GM23248 (cell line): Measurements from ENCODE around the gene PAK2.

Experiments
- EZH2 ChIP-seq: fragments of 200-600 bp; sonication (generic); IDR thresholded peaks from 2 replicates; pipeline ENCODE4 v1.6.1; 2018; ENCODE audit warnings: antibody characterized with exemption, mild to moderate bottlenecking; ENCODE audit not compliant: insufficient read depth, poor library complexity, severe bottlenecking
- EZH2phosphoT487 ChIP-seq: fragments of 200-600 bp; sonication (generic); IDR thresholded peaks from 2 replicates; pipeline ENCODE4 v1.6.1; 2018; ENCODE audit warnings: antibody characterized with exemption, moderate library complexity, mild to moderate bottlenecking, low read depth; ENCODE audit not compliant: insufficient read depth

DNA sequence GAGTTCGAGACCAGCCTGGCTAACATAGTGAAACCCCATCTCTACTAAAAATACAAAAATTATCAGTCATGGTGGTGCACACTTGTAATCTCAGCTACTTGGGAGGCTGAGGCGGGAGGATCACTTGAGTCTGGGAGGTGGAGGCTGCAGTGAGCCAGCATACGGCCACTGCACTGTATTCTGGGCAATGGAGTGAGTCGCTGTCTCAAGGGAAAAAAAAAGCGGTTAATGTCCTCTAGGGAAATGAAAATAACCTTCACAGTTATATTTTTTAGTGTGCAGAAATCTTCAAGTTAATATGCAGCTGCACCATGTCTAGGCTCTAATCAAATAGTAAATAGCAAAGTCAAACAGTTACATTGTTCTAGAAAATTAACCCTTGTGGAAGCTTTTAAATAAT lies 42.4 kb upstream of the PAK2 start:
- TF ChIP-seq EZH2 (no peak), EZH2phosphoT487 (no peak)
